WI38 (cell line): ENCODE data around the gene KIR3DL2.
"Not testable (repeated sequence)": the region's sequence is repeated elsewhere in the genome, so short reads cannot be mapped to it uniquely, and the experiment has no call there.

Source experiments
- H3K4me3 ChIP-seq: 2 replicates; pipeline ENCODE4 v1.5.1; 2011; ENCODE audit warnings: low read depth, mild to moderate bottlenecking, control low read depth, low read length
- CTCF ChIP-seq: IDR thresholded peaks from 2 replicates; pipeline ENCODE4 v1.5.1; 2012; ENCODE audit warnings: low read depth, mild to moderate bottlenecking, control low read depth, low read length

Gene KIR3DL2

GRCh38 chr19:54850061-54850640 is at the start of gene KIR3DL2:
KIR3DL2 (plus strand) TSS chr19:54850443; CDS start chr19:54850476, 33 bp downstream.
- not testable (repeated sequence) for H3K4me3 ChIP-seq

GRCh38 chr19:54803410-54803809 is 46.8 kb upstream of the KIR3DL2 start, which contains the start of gene KIR2DL4:
KIR2DL4 (plus strand) TSS chr19:54803610; CDS start chr19:54803652, 42 bp downstream.
- no peak for TF ChIP-seq CTCF
- no peak within 1 kb of the TSS for H3K4me3 ChIP-seq

DNA sequence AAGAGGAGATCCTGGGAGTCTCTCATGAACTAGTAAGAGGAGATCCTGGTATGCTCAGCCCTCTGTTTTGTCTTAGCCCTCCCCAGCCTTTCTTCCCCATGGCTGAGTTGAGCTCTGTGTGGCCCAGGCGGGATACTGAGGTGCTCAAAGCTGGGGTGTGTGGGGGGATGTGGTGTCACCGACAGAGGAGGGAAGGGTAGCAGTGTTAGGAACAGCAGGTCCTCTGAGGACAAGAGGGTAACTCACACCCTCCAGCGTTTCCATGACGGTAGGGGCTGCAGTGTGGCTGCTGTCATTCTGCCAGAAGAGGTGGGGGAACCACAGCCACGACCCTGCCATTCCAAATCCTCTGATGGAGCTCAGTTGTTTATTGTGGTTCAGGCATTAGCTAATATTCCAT is 46.1 kb upstream of the KIR3DL2 start:
- no peak for TF ChIP-seq CTCF

DNA sequence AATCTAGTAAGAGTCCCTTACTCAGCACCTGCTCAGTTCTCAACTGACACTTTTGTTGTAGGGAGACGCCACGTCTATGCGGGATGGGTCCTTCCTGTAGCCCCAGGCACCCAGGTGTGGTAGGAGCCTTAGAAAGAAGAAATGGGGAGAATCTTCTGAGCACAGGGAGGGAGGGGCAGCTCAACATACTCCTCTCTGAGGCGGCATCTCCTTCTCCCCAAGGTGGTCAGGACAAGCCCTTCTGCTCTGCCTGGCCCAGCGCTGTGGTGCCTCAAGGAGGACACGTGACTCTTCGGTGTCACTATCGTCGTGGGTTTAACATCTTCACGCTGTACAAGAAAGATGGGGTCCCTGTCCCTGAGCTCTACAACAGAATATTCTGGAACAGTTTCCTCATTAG is 45.7 kb upstream of the KIR3DL2 start:
- TF ChIP-seq CTCF: no peak
- no peak overlapping the region for H3K4me3 ChIP-seq

More for the DNA sequence above, 46.1 kb upstream of the KIR3DL2 start:
- no peak overlapping the region for H3K4me3 ChIP-seq

DNA sequence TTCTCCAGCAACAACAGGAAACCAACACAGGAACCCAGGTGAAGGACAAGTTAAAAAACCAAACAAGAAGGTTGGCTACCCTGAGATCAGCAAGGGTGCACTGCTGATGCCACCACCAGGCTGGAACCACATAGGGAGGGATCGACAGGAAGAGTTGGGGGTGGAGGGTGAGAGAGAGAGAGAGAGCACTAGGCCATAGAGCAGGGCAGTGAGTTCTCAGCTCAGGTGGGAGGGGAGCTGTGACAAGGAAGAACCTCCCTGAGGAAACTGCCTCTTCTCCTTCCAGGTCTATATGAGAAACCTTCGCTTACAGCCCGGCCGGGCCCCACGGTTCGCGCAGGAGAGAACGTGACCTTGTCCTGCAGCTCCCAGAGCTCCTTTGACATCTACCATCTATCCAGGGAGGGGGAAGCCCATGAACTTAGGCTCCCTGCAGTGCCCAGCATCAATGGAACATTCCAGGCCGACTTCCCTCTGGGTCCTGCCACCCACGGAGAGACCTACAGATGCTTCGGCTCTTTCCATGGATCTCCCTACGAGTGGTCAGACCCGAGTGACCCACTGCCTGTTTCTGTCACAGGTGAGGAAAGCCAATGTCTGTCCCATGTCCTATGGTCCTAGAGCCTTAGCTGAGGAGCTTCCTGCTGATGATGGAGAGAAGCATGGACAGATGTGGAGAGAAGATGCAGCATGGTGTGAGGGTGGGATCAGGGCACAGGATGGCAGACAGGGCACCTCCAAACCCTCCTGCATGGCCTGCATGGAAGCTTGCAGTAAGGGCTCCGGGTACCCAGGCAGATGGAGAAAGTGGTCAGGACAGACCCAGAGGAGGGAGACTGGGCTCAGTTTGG is 44.4 kb upstream of the KIR3DL2 start:
- no peak for TF ChIP-seq CTCF
- no peak overlapping the region for H3K4me3 ChIP-seq

DNA sequence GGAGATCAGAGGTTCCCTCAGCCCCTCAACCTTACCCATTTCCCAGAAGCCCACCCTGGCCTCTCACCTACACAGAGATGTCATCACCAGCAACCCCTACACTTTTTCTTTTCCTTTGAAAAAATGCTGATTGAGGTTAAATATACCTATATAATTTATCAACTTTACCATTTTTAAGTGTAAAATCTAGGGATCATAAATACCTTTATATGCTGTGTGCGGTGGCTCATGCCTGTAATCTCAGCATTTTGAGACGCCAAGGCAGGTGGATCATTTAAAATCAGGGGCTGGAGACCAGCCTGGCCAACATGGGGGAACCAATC is 43.8 kb upstream of the KIR3DL2 start:
- TF ChIP-seq CTCF: no peak

GRCh38 chr19:54814571-54814970 is 35.7 kb upstream of the KIR3DL2 start:
- not testable (repeated sequence) for H3K4me3 ChIP-seq

More for the DNA sequence above, 43.8 kb upstream of the KIR3DL2 start:
- H3K4me3 ChIP-seq: no peak overlapping the region

GRCh38 chr19:54816251-54816650 is 34.0 kb upstream of the KIR3DL2 start, which contains the start of gene KIR3DL1:
KIR3DL1 (plus strand) TSS chr19:54816468.
- H3K4me3 ChIP-seq: not testable (repeated sequence)
